Measurements from ENCODE around the gene SNX25.
"Not testable (repeated sequence)": the region's sequence is repeated elsewhere in the genome, so short reads cannot be mapped to it uniquely, and the experiment has no call there.

Gene SNX25

DNA sequence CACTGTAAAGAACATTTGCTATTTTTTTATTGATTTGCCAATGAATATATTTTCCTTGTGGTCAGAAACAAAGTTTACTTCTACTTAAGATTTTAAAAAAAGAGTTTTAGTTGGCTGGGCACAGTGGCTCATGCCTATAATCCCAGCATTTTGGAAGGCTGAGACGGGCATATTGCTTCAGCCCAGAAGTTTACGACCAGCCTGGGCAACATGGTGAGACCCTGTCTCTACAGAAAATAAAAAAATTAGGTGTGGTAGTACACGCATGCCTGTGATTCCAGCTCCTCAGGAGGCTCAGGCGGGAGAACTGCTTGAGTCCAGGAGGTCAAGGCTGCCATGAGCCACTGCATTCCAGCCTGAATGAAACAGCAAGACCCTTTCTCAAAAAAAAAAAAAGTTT, 149.6 kb downstream of the SNX25 start:
- Histone ChIP-seq H3K4me3 (no peak overlapping the region), H3K9me3 (replicated peaks in 1 of 11) (no peaks in the 10 kb centered on the region), H3K4me2 (no peak overlapping the region), H3K4me1 (no peaks in the 10 kb centered on the region), H3K27ac (no peak overlapping the region), H4K20me1 (no peaks in the 10 kb centered on the region; a peak in 1 of 22 replicates), H3K36me3 (peaks cover 66 to 98% (median 86%) of the 10 kb centered on the region in 11 experiments), H3K27me3 (no peaks in the 10 kb centered on the region), H3K9ac (no peak overlapping the region)
- TF ChIP-seq Cebpa-rat (IDR thresholded peaks at IDR 0.05), result no peak

DNA sequence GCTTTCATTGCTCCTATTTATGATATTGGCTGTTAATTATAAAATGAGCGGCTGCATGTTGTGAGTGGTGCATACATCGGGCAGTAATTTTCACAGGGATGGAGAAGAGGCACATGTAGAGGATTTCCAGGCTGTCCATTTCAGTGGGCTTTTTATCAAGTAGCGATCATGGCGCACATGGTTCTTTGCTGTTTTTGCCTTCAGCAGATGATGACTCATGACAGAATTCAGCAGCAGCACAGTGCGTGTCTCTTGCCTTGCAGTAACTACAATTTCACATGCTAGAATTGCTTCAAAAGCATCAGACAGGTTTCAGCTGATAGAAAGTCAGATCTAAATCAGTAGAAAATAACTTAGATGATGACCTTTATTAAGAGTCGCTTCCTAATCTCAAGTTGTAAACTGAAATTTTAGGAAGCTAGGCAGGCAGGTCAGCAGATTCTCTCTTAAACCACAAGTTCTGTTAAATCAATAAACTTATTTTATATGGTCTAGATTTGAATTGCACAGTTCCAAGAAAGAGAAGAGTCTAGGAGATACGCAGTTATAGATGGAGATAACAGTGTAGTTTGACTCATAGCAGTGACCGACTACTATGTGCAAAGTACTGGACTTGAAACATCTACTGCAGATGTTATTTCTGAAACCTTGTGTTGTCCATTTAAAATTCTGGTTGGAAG, 150.5 kb downstream of the SNX25 start:
- peaks cover 61 to 94% (median 78%) of the 10 kb centered on the region in 11 experiments for H3K36me3 ChIP-seq
- H3K27ac ChIP-seq, result no peak overlapping the region
- no peak overlapping the region for H3K4me2 ChIP-seq
- no peaks in the 10 kb centered on the region for H3K27me3 ChIP-seq
- H3K9ac ChIP-seq, result no peak overlapping the region
- no peaks in the 10 kb centered on the region for H3K4me1 ChIP-seq
- no peak overlapping the region for H3K4me3 ChIP-seq
- no peaks in the 10 kb centered on the region; a peak in 1 of 22 replicates for H4K20me1 ChIP-seq
- TF ChIP-seq Cebpa-rat (IDR thresholded peaks at IDR 0.05), result no peak
- H3K9me3 ChIP-seq (replicated peaks in 1 of 11), result no peaks in the 10 kb centered on the region

DNA sequence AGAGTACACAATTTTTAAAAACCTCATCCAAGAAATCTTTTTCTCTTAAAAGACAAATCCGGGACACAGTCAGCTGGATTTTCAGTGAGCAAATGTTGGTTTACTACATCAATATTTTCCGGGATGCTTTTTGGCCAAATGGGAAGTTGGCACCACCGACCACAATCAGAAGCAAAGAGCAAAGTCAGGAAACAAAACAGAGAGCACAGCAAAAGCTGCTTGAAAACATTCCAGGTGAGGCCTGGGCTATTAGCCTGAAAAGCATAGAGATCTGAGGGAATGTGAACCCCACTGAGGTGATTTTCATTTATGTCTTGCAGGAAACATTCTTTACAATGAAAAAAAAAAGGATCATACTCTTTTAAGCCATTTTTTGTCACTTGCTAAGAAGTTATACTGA, 152.5 kb downstream of the SNX25 start:
- Histone ChIP-seq H3K27ac (no peak overlapping the region), H3K4me1 (no peaks in the 10 kb centered on the region), H3K9ac (no peak overlapping the region), H3K27me3 (no peaks in the 10 kb centered on the region), H3K36me3 (peaks cover 47 to 89% (median 66%) of the 10 kb centered on the region in 11 experiments), H4K20me1 (no peaks in the 10 kb centered on the region; a peak in 1 of 22 replicates), H3K4me3 (no peak overlapping the region), H3K4me2 (no peak overlapping the region), H3K9me3 (replicated peaks in 1 of 11) (no peaks in the 10 kb centered on the region)
- TF ChIP-seq Cebpa-rat (IDR thresholded peaks at IDR 0.05), result no peak

DNA sequence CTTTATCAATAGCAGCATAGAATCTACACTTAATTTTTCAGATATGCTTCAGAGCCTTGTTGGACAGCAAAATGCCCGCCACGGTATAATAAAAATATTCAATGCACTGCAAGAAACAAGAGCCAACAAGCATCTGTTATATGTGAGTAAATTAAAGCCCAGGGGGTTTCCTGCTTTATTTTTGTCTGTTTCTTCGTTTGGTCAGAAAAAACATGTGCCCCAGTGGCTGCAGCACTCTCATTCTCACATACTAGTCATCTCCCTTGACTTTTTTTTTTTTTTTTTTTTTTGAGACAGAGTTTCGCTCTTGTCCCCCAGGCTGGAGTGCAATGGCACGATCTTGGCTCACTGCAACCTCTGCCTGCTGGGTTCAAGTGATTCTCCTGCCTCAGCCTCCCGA, 153.2 kb downstream of the SNX25 start:
- not testable (repeated sequence) for H3K9me3 ChIP-seq (replicated peaks in 1 of 11); H4K20me1 ChIP-seq; H3K9ac ChIP-seq; H3K27ac ChIP-seq; H3K4me2 ChIP-seq; H3K27me3 ChIP-seq; H3K4me1 ChIP-seq; H3K4me3 ChIP-seq
- H3K36me3 ChIP-seq, result peaks cover 40 to 87% (median 62%) of the 10 kb centered on the region in 11 experiments

DNA sequence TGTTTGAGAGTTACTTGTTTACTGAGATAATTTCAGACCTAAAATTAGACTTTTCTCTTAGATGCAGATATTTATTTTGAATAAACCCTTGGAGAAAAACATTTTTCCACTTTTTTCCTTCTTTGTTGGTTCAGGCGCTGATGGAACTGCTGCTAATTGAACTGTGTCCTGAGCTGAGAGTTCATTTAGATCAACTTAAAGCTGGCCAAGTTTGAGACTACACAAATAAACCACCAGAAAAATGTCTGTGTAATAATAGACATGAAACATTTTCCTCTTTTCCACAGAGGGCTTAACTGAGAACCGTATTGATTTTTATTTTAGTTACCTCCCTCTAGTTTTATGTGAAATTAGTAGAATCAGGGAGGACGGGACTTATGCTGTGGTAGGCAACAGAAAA, 153.9 kb downstream of the SNX25 start:
- Histone ChIP-seq H3K27me3 (no peaks in the 10 kb centered on the region), H4K20me1 (no peaks in the 10 kb centered on the region; a peak in 1 of 22 replicates), H3K4me2 (no peak overlapping the region), H3K36me3 (peaks cover 33 to 87% (median 61%) of the 10 kb centered on the region in 11 experiments), H3K4me1 (no peaks in the 10 kb centered on the region), H3K9me3 (replicated peaks in 1 of 11) (no peaks in the 10 kb centered on the region), H3K4me3 (no peak overlapping the region), H3K9ac (no peak overlapping the region), H3K27ac (no peak overlapping the region)
- no peak for TF ChIP-seq Cebpa-rat (IDR thresholded peaks at IDR 0.05)

DNA sequence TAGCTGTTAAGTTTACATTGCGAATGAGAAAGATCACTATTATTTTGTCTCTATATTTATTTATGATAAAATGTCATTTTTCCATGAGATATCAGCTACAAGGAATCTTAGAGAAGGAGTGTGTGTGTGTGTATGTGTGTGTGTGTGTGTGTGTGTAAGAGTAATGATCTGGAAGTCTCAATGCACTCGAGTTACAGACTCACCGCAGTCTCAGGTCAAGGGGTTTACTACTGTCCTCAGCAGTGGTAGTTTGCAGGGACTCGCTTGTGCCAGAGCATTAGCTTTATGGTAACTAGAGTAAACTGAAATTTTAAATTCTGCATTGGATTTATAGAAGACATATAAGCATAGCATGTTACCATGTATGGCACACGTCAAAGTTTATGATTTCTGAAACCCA, 155.5 kb downstream of the SNX25 start:
- Histone ChIP-seq H3K27me3 (no peaks in the 10 kb centered on the region), H3K9ac (no peak overlapping the region), H4K20me1 (no peaks in the 10 kb centered on the region), H3K4me2 (no peak overlapping the region), H3K4me1 (no peaks in the 10 kb centered on the region), H3K36me3 (peaks cover 20 to 88% (median 64%) of the 10 kb centered on the region in 11 experiments; a peak in 21 of 22 replicates), H3K4me3 (no peak overlapping the region), H3K9me3 (replicated peaks in 1 of 11) (no peaks in the 10 kb centered on the region), H3K27ac (no peak overlapping the region)
- TF ChIP-seq Cebpa-rat (IDR thresholded peaks at IDR 0.05), result no peak

DNA sequence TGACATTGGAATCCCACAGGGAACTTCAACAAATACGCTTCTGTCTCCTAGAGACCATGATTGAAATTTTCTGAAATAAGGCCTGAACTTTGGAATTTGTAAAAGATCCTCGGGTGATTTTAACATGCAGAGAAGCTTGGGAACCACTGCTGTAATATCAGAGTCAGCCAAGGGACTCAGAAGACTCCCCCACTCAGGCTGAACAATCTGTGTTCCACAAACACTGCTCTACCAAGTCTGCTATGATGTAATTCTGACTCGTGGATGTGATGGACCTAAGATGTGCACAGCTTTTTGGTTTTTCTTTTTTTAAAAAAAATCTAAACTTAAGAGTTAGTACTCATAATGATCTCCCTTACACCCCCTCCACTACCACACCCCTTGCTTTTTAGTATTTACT, 160.3 kb downstream of the SNX25 start:
- H3K27ac ChIP-seq, result no peak overlapping the region
- no peaks in the 10 kb centered on the region for H4K20me1 ChIP-seq
- H3K4me2 ChIP-seq, result no peak overlapping the region
- peaks cover 0 to 8% (median 0%) of the 10 kb centered on the region in 10 experiments; a peak in 3 of 20 replicates for H3K4me1 ChIP-seq
- peaks cover 18 to 91% (median 67%) of the 10 kb centered on the region in 11 experiments; a peak in 21 of 22 replicates for H3K36me3 ChIP-seq
- no peak for TF ChIP-seq Cebpa-rat (IDR thresholded peaks at IDR 0.05)
- no peaks in the 10 kb centered on the region for H3K27me3 ChIP-seq
- H3K9me3 ChIP-seq (replicated peaks in 1 of 11), result no peaks in the 10 kb centered on the region
- no peak overlapping the region for H3K9ac ChIP-seq
- no peak overlapping the region for H3K4me3 ChIP-seq

DNA sequence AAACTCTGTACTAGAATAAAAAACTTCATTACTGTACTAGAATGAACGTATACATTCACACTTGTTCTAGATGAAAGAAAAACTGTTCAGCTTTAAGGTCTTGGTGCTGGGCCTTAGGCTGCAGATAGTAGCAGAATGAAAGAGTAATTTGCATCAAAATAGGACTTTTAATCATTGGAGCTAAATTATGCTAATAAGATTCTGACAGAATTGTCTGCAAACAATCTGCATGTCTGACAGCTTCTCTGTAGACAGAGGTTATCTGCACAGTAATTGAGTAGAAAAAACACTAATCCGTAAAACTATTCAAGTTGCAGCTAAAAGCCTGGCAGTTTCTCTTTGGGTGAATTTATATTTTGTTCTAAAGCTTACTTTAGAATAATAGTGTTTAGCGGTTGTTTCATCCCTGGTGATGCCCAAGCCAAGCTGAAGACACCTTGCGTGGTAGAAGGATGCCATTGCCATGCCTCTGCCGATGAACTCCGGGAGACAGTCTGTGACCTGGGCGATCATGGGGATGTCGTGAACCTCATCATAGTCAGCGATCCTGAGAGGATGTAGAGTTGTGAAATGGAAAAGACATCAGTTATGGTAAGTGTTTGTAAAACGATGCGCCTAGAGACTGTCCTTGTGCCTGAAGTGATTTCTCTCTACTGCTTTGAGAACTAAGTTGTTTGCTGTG, 161.0 kb downstream of the SNX25 start:
- Histone ChIP-seq H3K4me3 (no peak overlapping the region), H4K20me1 (no peaks in the 10 kb centered on the region), H3K4me1 (peaks cover 0 to 8% (median 0%) of the 10 kb centered on the region in 10 experiments; a peak in 3 of 20 replicates), H3K36me3 (peaks cover 18 to 86% (median 62%) of the 10 kb centered on the region in 11 experiments; a peak in 21 of 22 replicates), H3K27me3 (no peaks in the 10 kb centered on the region), H3K9ac (no peak overlapping the region), H3K4me2 (no peak overlapping the region), H3K9me3 (replicated peaks in 1 of 11) (no peaks in the 10 kb centered on the region), H3K27ac (no peak overlapping the region)
- TF ChIP-seq Cebpa-rat (IDR thresholded peaks at IDR 0.05), result no peak

DNA sequence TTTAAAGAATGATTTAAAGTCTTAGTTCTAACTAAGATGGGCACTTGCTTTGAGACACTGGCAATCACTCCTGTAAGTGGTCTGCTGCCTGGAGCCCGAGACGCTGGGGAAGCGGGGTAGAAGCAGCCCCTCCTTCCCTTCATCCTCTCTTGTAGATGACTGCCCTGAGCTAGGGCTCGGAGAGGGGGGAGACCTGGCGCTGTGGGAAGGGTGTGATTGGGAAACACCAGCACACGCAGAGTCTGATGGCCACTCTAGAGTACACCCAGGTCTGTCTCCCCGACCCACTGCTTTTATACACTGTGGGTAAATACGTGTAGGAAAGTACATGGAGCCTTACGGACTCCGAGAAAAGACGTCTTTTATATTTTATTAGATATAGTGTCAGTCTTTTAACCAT, 162.3 kb downstream of the SNX25 start:
- Histone ChIP-seq H3K9me3 (replicated peaks in 1 of 11) (no peaks in the 10 kb centered on the region), H3K4me3 (no peak overlapping the region), H4K20me1 (no peaks in the 10 kb centered on the region), H3K27me3 (no peaks in the 10 kb centered on the region), H3K9ac (no peak overlapping the region), H3K27ac (no peak overlapping the region), H3K4me2 (no peak overlapping the region), H3K4me1 (peaks cover 0 to 8% (median 0%) of the 10 kb centered on the region in 10 experiments; a peak in 3 of 20 replicates), H3K36me3 (peaks cover 18 to 93% (median 66%) of the 10 kb centered on the region in 11 experiments; a peak in 21 of 22 replicates)
- no peak for TF ChIP-seq Cebpa-rat (IDR thresholded peaks at IDR 0.05)
